SK-N-MC (cell line): ENCODE measurements around the gene VOPP1.

ENCODE experiments used
- EZH2 ChIP-seq: fragments of 200-600 bp; sonication (generic); IDR thresholded peaks from one replicate; pipeline ENCODE4 v1.6.1; 2017; ENCODE audit warnings: antibody characterized with exemption
- FOXP2 ChIP-seq: optimal IDR thresholded peaks from 2 replicates; pipeline ENCODE3; 2011; ENCODE audit warnings: mild to moderate bottlenecking, moderate library complexity; ENCODE audit not compliant: insufficient read depth; ENCODE audit errors: extremely low read length, control extremely low read depth

DNA sequence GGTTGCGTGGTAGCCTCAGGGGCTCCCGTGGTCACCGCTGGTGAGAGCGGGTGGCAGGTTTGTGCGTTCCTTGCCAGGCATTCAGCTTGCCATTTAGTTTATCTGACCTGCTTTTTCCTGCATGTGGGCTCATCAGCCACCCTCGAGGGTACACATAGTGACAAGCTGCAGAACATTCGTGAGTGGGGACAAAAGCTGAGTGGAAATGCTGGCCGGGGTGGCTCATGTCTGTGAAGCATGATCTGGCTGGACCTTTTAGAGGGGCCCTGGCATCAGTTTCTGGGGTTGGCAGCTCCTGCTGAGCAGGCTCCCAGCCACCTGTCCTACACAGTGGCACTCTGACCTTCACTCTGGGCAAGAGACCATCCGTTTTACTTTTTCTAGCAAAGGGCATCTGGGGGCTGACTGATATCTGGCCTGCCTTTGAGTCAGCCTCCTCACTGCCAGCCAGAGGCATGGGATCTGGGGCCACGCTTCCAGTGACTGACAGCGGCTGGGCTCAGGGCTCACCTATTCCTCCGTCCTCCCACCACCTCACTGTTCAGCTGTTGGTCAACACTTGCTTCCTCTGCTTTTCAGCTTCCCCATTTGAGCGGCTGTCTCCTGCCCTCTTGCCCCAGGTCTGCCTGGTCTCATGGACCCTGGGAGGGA, 132.1 kb downstream of the VOPP1 start:
- no peak for TF ChIP-seq FOXP2
- no peak for TF ChIP-seq EZH2
